ENCODE data around the gene TRIP4.

The TRIP4 gene

GRCh38 chr15:64452988-64453688 is 65.5 kb downstream of the TRIP4 start:
- no peak overlapping the region for H3K9ac ChIP-seq (ENCODE audit: low read length)
- H3K36me3 ChIP-seq (ENCODE audit: control insufficient read depth, insufficient read depth, low read length) = 0 out of 2 replicates have a peak, but pooled peaks cover 3% of the 10 kb centered on the region
- peaks cover 20% of the 10 kb centered on the region for H3K4me1 ChIP-seq (ENCODE audit: control insufficient read depth, insufficient read depth, low read length)
- H3K27ac ChIP-seq (ENCODE audit: low read depth, low read length) = no peak overlapping the region
- H3K9me3 ChIP-seq (ENCODE audit: control insufficient read depth, insufficient read depth, low read depth, low read length) = no peaks in the 10 kb centered on the region
- H3K4me3 ChIP-seq (ENCODE audit: low read depth, low read length) = no peak overlapping the region
- H3K27me3 ChIP-seq (ENCODE audit: control insufficient read depth, insufficient read depth, low read length) = no peaks in the 10 kb centered on the region

GRCh38 chr15:64453689-64454037 is 66.0 kb downstream of the TRIP4 start:
- Histone ChIP-seq H3K9me3 (ENCODE audit: control insufficient read depth, insufficient read depth, low read depth, low read length) (no peaks in the 10 kb centered on the region), H3K4me3 (ENCODE audit: low read depth, low read length) (no peak overlapping the region), H3K9ac (ENCODE audit: low read length) (no peak overlapping the region), H3K27ac (ENCODE audit: low read depth, low read length) (no peak overlapping the region), H3K27me3 (ENCODE audit: control insufficient read depth, insufficient read depth, low read length) (no peaks in the 10 kb centered on the region), H3K36me3 (ENCODE audit: control insufficient read depth, insufficient read depth, low read length) (0 out of 2 replicates have a peak, but pooled peaks cover 3% of the 10 kb centered on the region), H3K4me1 (ENCODE audit: control insufficient read depth, insufficient read depth, low read length) (peaks cover 20% of the 10 kb centered on the region)

GRCh38 chr15:64454282-64454681 is 66.6 kb downstream of the TRIP4 start:
- Histone ChIP-seq H3K27ac (ENCODE audit: low read depth, low read length) (no peak overlapping the region), H3K4me3 (ENCODE audit: low read depth, low read length) (no peak overlapping the region), H3K4me1 (ENCODE audit: control insufficient read depth, insufficient read depth, low read length) (peaks cover 25% of the 10 kb centered on the region)

GRCh38 chr15:64455961-64456371 is 68.3 kb downstream of the TRIP4 start:
- H3K4me1 ChIP-seq (ENCODE audit: control insufficient read depth, insufficient read depth, low read length) = peaks cover 33% of the 10 kb centered on the region
- H3K9ac ChIP-seq (ENCODE audit: low read length) = no peak overlapping the region
- no peak overlapping the region for H3K4me3 ChIP-seq (ENCODE audit: low read depth, low read length)
- H3K27me3 ChIP-seq (ENCODE audit: control insufficient read depth, insufficient read depth, low read length) = no peaks in the 10 kb centered on the region
- H3K9me3 ChIP-seq (ENCODE audit: control insufficient read depth, insufficient read depth, low read depth, low read length) = no peaks in the 10 kb centered on the region
- 0 out of 2 replicates have a peak, but pooled peaks cover 3% of the 10 kb centered on the region for H3K36me3 ChIP-seq (ENCODE audit: control insufficient read depth, insufficient read depth, low read length)
- H3K27ac ChIP-seq (ENCODE audit: low read depth, low read length) = no peak overlapping the region

More at GRCh38 chr15:64454282-64454681, 66.6 kb downstream of the TRIP4 start:
- Histone ChIP-seq H3K36me3 (ENCODE audit: control insufficient read depth, insufficient read depth, low read length) (0 out of 2 replicates have a peak, but pooled peaks cover 3% of the 10 kb centered on the region), H3K9ac (ENCODE audit: low read length) (no peak overlapping the region), H3K9me3 (ENCODE audit: control insufficient read depth, insufficient read depth, low read depth, low read length) (no peaks in the 10 kb centered on the region), H3K27me3 (ENCODE audit: control insufficient read depth, insufficient read depth, low read length) (no peaks in the 10 kb centered on the region)

- no peak overlapping the region for H3K4me3 ChIP-seq (ENCODE audit: low read depth, low read length)
- no peaks in the 10 kb centered on the region for H3K9me3 ChIP-seq (ENCODE audit: control insufficient read depth, insufficient read depth, low read depth, low read length)
- no peaks in the 10 kb centered on the region for H3K27me3 ChIP-seq (ENCODE audit: control insufficient read depth, insufficient read depth, low read length)
- no peak overlapping the region for H3K9ac ChIP-seq (ENCODE audit: low read length)
- H3K27ac ChIP-seq (ENCODE audit: low read depth, low read length) = no peak overlapping the region
- H3K36me3 ChIP-seq (ENCODE audit: control insufficient read depth, insufficient read depth, low read length) = 0 out of 2 replicates have a peak, but pooled peaks cover 3% of the 10 kb centered on the region
- H3K4me1 ChIP-seq (ENCODE audit: control insufficient read depth, insufficient read depth, low read length) = peaks cover 33% of the 10 kb centered on the region
These were observed 69.0 kb downstream of the TRIP4 start for GRCh38 chr15:64456634-64457108.

- H3K36me3 ChIP-seq (ENCODE audit: control insufficient read depth, insufficient read depth, low read length) = 0 out of 2 replicates have a peak, but pooled peaks cover 3% of the 10 kb centered on the region
- no peak overlapping the region for H3K27ac ChIP-seq (ENCODE audit: low read depth, low read length)
- no peak overlapping the region; the same call in 1 of the 2 replicates for H3K4me3 ChIP-seq (ENCODE audit: low read depth, low read length)
- no peaks in the 10 kb centered on the region for H3K27me3 ChIP-seq (ENCODE audit: control insufficient read depth, insufficient read depth, low read length)
- no peak overlapping the region for H3K9ac ChIP-seq (ENCODE audit: low read length)
- H3K4me1 ChIP-seq (ENCODE audit: control insufficient read depth, insufficient read depth, low read length) = peaks cover 40% of the 10 kb centered on the region
- H3K9me3 ChIP-seq (ENCODE audit: control insufficient read depth, insufficient read depth, low read depth, low read length) = no peaks in the 10 kb centered on the region
These were observed 71.6 kb downstream of the TRIP4 start for GRCh38 chr15:64459066-64459781.

- Histone ChIP-seq H3K4me1 (ENCODE audit: control insufficient read depth, insufficient read depth, low read length) (peaks cover 39% of the 10 kb centered on the region), H3K27ac (ENCODE audit: low read depth, low read length) (peak within 1 kb of the TSS; percentile 57), H3K9me3 (ENCODE audit: control insufficient read depth, insufficient read depth, low read depth, low read length) (no peaks in the 10 kb centered on the region), H3K36me3 (ENCODE audit: control insufficient read depth, insufficient read depth, low read length) (0 out of 2 replicates have a peak, but pooled peaks cover 3% of the 10 kb centered on the region), H3K27me3 (ENCODE audit: control insufficient read depth, insufficient read depth, low read length) (no peaks in the 10 kb centered on the region), H3K9ac (ENCODE audit: low read length) (peak within 1 kb of the TSS; percentile 77), H3K4me3 (ENCODE audit: low read depth, low read length) (peak within 1 kb of the TSS; percentile 74)
These were observed 72.6 kb downstream of the TRIP4 start, which contains the start of gene ZNF609 for GRCh38 chr15:64460206-64460723. Gene ZNF609, plus strand, starts transcription at chr15:64460578. Its CDS starts 38,842 bp downstream, at chr15:64499420.

GRCh38 chr15:64460724-64461720 is 73.4 kb downstream of the TRIP4 start:
- Histone ChIP-seq H3K4me3 (ENCODE audit: low read depth, low read length) (peak overlapping the region; percentile 74), H3K27ac (ENCODE audit: low read depth, low read length) (peak overlapping the region; percentile 57), H3K36me3 (ENCODE audit: control insufficient read depth, insufficient read depth, low read length) (0 out of 2 replicates have a peak, but pooled peaks cover 1% of the 10 kb centered on the region), H3K27me3 (ENCODE audit: control insufficient read depth, insufficient read depth, low read length) (no peaks in the 10 kb centered on the region), H3K4me1 (ENCODE audit: control insufficient read depth, insufficient read depth, low read length) (peaks cover 38% of the 10 kb centered on the region), H3K9ac (ENCODE audit: low read length) (peak overlapping the region; percentile 77), H3K9me3 (ENCODE audit: control insufficient read depth, insufficient read depth, low read depth, low read length) (no peaks in the 10 kb centered on the region)

GRCh38 chr15:64461721-64462162 is 74.1 kb downstream of the TRIP4 start:
- Histone ChIP-seq H3K27me3 (ENCODE audit: control insufficient read depth, insufficient read depth, low read length) (no peaks in the 10 kb centered on the region), H3K27ac (ENCODE audit: low read depth, low read length) (peak overlapping the region; percentile 57), H3K4me3 (ENCODE audit: low read depth, low read length) (peak overlapping the region; percentile 74), H3K9ac (ENCODE audit: low read length) (peak overlapping the region; percentile 77), H3K9me3 (ENCODE audit: control insufficient read depth, insufficient read depth, low read depth, low read length) (no peaks in the 10 kb centered on the region), H3K36me3 (ENCODE audit: control insufficient read depth, insufficient read depth, low read length) (no peaks in the 10 kb centered on the region), H3K4me1 (ENCODE audit: control insufficient read depth, insufficient read depth, low read length) (peaks cover 42% of the 10 kb centered on the region)

GRCh38 chr15:64462492-64462891 is 74.9 kb downstream of the TRIP4 start:
- Histone ChIP-seq H3K4me1 (ENCODE audit: control insufficient read depth, insufficient read depth, low read length) (peaks cover 44% of the 10 kb centered on the region), H3K9me3 (ENCODE audit: control insufficient read depth, insufficient read depth, low read depth, low read length) (no peaks in the 10 kb centered on the region), H3K4me3 (ENCODE audit: low read depth, low read length) (peak overlapping the region; percentile 74; the same call in 1 of the 2 replicates), H3K9ac (ENCODE audit: low read length) (no peak overlapping the region), H3K36me3 (ENCODE audit: control insufficient read depth, insufficient read depth, low read length) (no peaks in the 10 kb centered on the region), H3K27ac (ENCODE audit: low read depth, low read length) (no peak overlapping the region), H3K27me3 (ENCODE audit: control insufficient read depth, insufficient read depth, low read length) (no peaks in the 10 kb centered on the region)

Measured in HUES6 (cell line).